Heart right ventricle (tissue), 16 donors: Measurements from ENCODE around the gene BSPH1. TPM values are rescaled to one million over a fixed set of nuclear protein-coding genes. Genes with fewer than 3 reads are reported as not detected.
"Not testable (repeated sequence)": the region's sequence is repeated elsewhere in the genome, so short reads cannot be mapped to it uniquely, and the experiment has no call there.

Experiments
- ATAC-seq, 8 donors: fragments of 200-7000 bp; cut with Tn5 transposase; one replicate each; pipeline ENCODE4 v1.9.1; 2020; ENCODE audit warnings: mild to moderate bottlenecking in 8 of 8, moderate library complexity in 8 of 8, moderate number of reproducible peaks in 1 of 8
- DNase-seq, 2 donors: peaks; one replicate each; pipeline ENCODE4 v3.0.0-alpha.2; 2020
- H3K27ac ChIP-seq, 10 donors: fragments of 200-600 bp; sonication (generic) in 2 of 10; one replicate each; pipeline versions ENCODE4 v1.5.0 to v1.8.0; 2020 to 2022; ENCODE audit warnings: mild to moderate bottlenecking in 3 of 10
- H3K27me3 ChIP-seq, 7 donors: fragments of 200-600 bp; one replicate each; pipeline ENCODE4 v1.8.0; 2021 to 2022; ENCODE audit warnings: mild to moderate bottlenecking in 2 of 7
- H3K36me3 ChIP-seq, 9 donors: fragments of 200-600 bp; sonication (generic) in 1 of 9; one replicate each; pipeline versions ENCODE4 v1.5.0 to v1.8.0; 2020 to 2022; ENCODE audit warnings: mild to moderate bottlenecking in 2 of 9
- H3K4me1 ChIP-seq, 9 donors: fragments of 200-600 bp; sonication (generic) in 1 of 9; one replicate each; pipeline versions ENCODE4 v1.5.0 to v1.8.0; 2020 to 2022; ENCODE audit warnings: mild to moderate bottlenecking in 4 of 9
- H3K4me3 ChIP-seq, 10 donors: fragments of 200-600 bp; sonication (generic) in 2 of 10; one replicate each; pipeline versions ENCODE4 v1.5.0 to v1.8.0; 2020 to 2022; ENCODE audit warnings: mild to moderate bottlenecking in 7 of 10, moderate library complexity in 2 of 10
- H3K9me3 ChIP-seq, 11 donors: fragments of 200-600 bp in 10 of 11; sonication (generic) in 2 of 11; one replicate each; pipeline versions ENCODE4 v1.5.0 to v1.8.0; 2013 to 2022; ENCODE audit warnings: mild to moderate bottlenecking in 2 of 11, control low read depth in 1 of 11, moderate library complexity in 1 of 11
- WGBS, 2 donors: extraction: QIAGEN DNeasy Blood & Tissue Kit; methylation state at CpG; one replicate each; pipeline ENCODE4 v1.1.7; 2013; ENCODE audit warnings: inconsistent platforms in 1 of 2; 5-methylcytosine and 5-hydroxymethylcytosine counted together
- intact Hi-C, 10 donors: fragments of 100-400 bp; cut with DNase I; formaldehyde crosslinking; loops; one replicate each; pipeline versions ENCODE4 v1.11.1 to v1.14.2; 2022
- polyA plus RNA-seq, 2 donors: library from polyadenylated mRNA; stranded (reverse); fragments of 200-250 nt; gene quantifications; one replicate each; pipeline ENCODE4 v1.2.3, GENCODE V29; 2013
- total RNA-seq, 10 donors: library from RNA; stranded (reverse); fragmentation: NEBNext Ultra II Directional in 3 of 10; extraction: Animal tissue kit (Norgen Biotek cat#: 25700) in 3 of 10; gene quantifications; one replicate each; pipeline versions ENCODE4 v1.2.1 to v1.2.4, GENCODE V29; 2021 to 2023
- TF ChIP-seq, protein P1 (sequence below), 9 donors: fragments of 200-600 bp; sonication (generic) in 2 of 9; IDR thresholded peaks; one replicate each; pipeline versions ENCODE4 v1.5.0 to v1.8.0; 2021 to 2022; ENCODE audit warnings: antibody characterized with exemption in 9 of 9, mild to moderate bottlenecking in 5 of 9, moderate library complexity in 1 of 9
- donor health status: Arrhythmogenic right ventricular cardiomyopathy.
- donor health status: ischemic (EF 13 %, LVEDD 7.1; RV severe dilation, severe dysfunction).
- donor health status: healthy with polysubstance abuse.
- donor health status: DM: no; HTN: yes; CAD: no.
- donor health status: DM: no; HTN: no; CAD: no.
- donor health status: ischemic (EF 25% LVEDD 6.9; RV normal size, moderate dysfunction).
- donor health status: ischemic (EF 25% LVEDD 5.7; RV mildly dilated, moderate dysfunction).
- donor health status: healthy.
- donor health status: DM: yes; HTN: yes; CAD: no.
- donor health status: Ischemic cardiomyopathy.
- donor health status: ischemic (EF 35%, LVEDD 5.7; RV mildly dilated, moderate dysfunction).
- donor health status: nonischemic (EF 11% LVEDD 7.7; RV severe dilation, severe dysfunction).
- donor health status: DM: yes; HTN: yes; CAD: no.
- donor health status: PGD.
- donor health status: ischemic (EF 29% LVEDD 5.4; RV normal size, mild dysfunction).
- donor health status: nonischemic (EF 23%, LVEDD 6.1; RV moderate dilation, normal function).

Gene BSPH1
- total and polyA plus RNA-seq, 12 donors: not detected

DNA sequence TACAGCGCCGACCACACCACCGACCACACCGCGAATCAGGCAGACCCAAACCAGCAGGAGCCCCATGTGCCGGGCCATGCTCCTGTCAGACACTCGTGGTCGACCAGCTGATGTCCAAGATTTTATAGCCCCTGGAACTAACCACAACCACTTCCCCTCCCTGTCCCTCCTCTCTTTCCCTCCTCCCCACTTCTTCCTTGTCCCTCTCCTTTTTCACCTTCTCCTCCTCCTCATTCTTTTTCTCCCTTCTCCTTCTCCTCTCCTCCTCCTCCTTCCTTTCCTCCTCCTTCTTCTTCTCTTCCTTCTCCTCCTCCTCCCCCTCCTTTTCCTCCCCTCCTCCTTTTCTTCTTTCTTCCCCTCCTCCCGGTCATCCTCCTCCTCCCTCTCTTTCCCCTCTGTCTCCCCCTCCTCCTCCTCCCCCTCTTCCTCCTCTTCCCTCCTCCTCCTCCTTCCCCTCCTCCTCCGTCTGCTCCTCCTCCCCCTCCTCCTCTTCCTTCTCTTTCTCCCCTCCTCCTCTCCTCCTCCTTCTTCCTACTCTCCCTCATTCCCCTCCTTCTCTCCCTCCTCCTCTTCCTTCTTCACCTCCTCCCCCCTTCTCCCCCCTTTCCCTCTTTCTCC is 670 bp downstream of the BSPH1 start:
- Histone ChIP-seq H3K4me3 (no peak overlapping the region), H3K27ac (no peak overlapping the region), H3K27me3 (peaks cover 0 to 77% (median 18%) of the 10 kb centered on the region in 7 donors), H3K36me3 (no peaks in the 10 kb centered on the region), H3K9me3 (no peaks in the 10 kb centered on the region), H3K4me1 (no peaks in the 10 kb centered on the region)
- intact Hi-C loops: no loop called here
- DNase-seq (no peak), ATAC-seq (no peak)
- 54 to 55% methylated on average over 10 of the region's 10 CpGs for WGBS, 2 donors
- TF ChIP-seq, protein P1, sequence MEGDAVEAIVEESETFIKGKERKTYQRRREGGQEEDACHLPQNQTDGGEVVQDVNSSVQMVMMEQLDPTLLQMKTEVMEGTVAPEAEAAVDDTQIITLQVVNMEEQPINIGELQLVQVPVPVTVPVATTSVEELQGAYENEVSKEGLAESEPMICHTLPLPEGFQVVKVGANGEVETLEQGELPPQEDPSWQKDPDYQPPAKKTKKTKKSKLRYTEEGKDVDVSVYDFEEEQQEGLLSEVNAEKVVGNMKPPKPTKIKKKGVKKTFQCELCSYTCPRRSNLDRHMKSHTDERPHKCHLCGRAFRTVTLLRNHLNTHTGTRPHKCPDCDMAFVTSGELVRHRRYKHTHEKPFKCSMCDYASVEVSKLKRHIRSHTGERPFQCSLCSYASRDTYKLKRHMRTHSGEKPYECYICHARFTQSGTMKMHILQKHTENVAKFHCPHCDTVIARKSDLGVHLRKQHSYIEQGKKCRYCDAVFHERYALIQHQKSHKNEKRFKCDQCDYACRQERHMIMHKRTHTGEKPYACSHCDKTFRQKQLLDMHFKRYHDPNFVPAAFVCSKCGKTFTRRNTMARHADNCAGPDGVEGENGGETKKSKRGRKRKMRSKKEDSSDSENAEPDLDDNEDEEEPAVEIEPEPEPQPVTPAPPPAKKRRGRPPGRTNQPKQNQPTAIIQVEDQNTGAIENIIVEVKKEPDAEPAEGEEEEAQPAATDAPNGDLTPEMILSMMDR (IDR thresholded peaks at IDR 0.05): no peak

DNA sequence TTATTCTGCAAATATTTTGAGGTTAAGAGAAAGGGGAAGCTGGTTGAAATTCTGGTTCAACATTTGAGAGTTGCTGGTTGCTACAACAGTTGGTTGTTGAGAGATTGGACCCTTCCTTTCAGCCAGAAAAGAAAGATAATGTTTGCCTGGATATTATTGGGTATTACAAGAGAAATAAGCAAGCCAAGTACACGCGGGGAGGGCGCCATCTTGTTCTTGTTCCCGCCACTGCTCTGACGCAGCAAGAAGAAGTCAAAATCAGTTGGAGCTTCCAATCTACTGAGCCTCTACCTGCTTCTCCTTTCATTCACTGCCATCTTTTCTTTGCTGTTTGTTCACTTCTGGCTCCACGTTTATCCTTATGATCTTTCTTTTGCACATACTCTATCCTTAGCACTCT is 18.4 kb downstream of the BSPH1 start:
- H3K4me3 ChIP-seq: no peak overlapping the region
- TF ChIP-seq, protein P1 (IDR thresholded peaks at IDR 0.05): no peak
- WGBS, 2 donors: 80 to 91% methylated on average over 6 of the region's 6 CpGs
- intact Hi-C loops: loop anchor here in 2 of 10 donors (5.0 kb wide), 1 partner anchor 179 kb away; no protein-coding TSS in a partner anchor
- H3K27ac ChIP-seq: no peak overlapping the region
- ATAC-seq (no peak), DNase-seq (no peak)
- peaks cover 0 to 8% (median 0%) of the 10 kb centered on the region in 11 donors for H3K9me3 ChIP-seq
- peaks cover 0 to 48% (median 27%) of the 10 kb centered on the region in 7 donors for H3K27me3 ChIP-seq
- no peaks in the 10 kb centered on the region for H3K4me1 ChIP-seq
- H3K36me3 ChIP-seq: no peaks in the 10 kb centered on the region

DNA sequence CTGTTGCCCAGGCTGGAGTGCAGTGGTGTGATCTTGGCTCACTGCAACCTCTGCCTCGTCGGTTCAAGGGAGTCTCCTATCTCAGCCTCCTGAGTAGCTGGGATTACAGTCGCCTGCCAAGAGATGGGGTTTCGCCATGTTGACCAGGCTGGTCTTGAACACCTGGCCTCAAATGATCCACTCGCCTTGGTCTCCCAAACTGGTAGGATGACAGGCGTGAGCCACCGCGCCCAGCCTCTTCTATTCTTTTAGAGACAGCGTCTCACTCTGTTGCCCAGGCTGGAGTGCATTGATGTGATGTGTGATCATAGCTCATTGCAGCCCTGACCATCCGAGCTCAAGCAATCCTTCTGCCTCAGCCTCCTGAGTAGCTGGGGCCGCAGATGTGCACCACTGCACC is 36.0 kb downstream of the BSPH1 start:
- H3K36me3 ChIP-seq, H3K4me1 ChIP-seq, intact Hi-C loops, H3K4me3 ChIP-seq, H3K9me3 ChIP-seq, ATAC-seq, H3K27ac ChIP-seq: not testable (repeated sequence)
- WGBS, 2 donors: 90 to 94% methylated on average over 6 to 7 of the region's 11 CpGs
- peak in 1 of 2 donors; percentile 15 for DNase-seq
- peaks cover 0 to 14% (median 4%) of the 10 kb centered on the region in 7 donors for H3K27me3 ChIP-seq

DNA sequence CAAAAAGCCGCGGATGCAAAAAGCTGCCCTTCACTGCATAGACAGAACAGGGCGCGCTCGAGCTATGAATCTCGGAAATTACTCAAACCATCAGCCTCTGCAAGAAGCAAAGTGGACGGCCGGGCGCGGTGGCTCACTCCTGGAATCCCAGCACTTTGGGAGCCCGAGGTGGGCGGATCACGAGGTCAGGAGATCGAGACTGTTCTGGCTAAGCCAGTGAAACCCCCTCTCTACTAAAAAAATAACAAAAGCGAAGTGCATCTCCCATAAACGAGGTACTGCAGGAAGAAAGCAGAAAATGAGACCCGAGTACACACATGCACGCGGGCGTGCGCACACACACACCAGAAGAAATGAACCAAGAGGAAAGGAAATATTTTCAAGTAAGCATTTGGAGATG is 39.8 kb downstream of the BSPH1 start:
- intact Hi-C loops, H3K4me1 ChIP-seq, ATAC-seq, H3K9me3 ChIP-seq, DNase-seq, H3K4me3 ChIP-seq, H3K36me3 ChIP-seq, H3K27ac ChIP-seq: not testable (repeated sequence)
- H3K27me3 ChIP-seq: peaks cover 0 to 10% (median 5%) of the 10 kb centered on the region in 7 donors
- no CpG with 5 or more reads among the region's 21 CpGs for WGBS, 2 donors

DNA sequence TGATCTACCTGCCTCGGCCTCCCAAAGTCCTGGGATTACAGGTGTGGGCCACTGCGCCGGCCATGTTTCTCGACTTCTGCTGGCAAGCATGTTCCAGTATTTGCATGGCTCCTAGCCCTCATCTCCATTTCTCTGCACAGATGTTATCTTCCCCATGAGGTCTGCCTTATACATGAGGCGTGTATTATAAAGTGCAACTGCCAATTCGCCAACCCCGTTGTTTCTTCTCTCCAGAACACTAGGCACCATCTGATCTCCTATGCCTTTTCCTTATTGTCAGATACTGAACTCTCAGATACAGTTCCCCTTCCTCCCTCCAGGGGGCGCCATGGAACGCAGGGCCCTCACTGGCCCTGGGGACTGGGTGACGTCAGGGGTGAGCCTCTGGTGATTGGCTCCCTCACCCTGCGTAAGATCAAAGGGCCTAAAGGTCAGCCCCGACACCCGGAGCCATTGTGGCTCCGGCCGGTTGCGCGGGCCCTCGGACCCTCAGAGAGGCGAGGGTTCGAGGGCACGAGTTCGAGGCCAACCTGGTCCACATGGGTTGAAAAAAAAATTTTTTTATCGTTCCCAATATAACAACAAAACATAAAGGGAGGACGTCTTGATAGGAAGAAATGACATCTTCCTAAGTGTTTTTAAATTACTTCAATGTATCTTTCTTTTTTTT is 42.0 kb downstream of the BSPH1 start:
- ATAC-seq, H3K4me1 ChIP-seq, H3K9me3 ChIP-seq, H3K36me3 ChIP-seq, H3K27me3 ChIP-seq, H3K4me3 ChIP-seq, intact Hi-C loops, H3K27ac ChIP-seq: not testable (repeated sequence)
- TF ChIP-seq, protein P1 (IDR thresholded peaks at IDR 0.05): peak in 4 of 9 donors; percentile 11 to 27 (median 14)
- WGBS, 2 donors: 87% methylated on average over 18 to 19 of the region's 24 CpGs
- DNase-seq: peak in 1 of 2 donors; percentile 13

DNA sequence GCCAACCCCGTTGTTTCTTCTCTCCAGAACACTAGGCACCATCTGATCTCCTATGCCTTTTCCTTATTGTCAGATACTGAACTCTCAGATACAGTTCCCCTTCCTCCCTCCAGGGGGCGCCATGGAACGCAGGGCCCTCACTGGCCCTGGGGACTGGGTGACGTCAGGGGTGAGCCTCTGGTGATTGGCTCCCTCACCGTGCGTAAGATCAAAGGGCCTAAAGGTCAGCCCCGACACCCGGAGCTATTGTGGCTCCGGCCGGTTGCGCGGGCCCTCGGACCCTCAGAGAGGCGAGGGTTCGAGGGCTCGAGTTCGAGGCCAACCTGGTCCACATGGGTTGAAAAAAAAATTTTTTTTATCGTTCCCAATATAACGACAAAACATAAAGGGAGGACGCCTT is 63.4 kb downstream of the BSPH1 start:
- 65% methylated on average over 12 of the region's 20 CpGs; no CpG with 5 or more reads in 1 of the 2 donors for WGBS, 2 donors
- H3K36me3 ChIP-seq, ATAC-seq, DNase-seq, H3K27ac ChIP-seq, H3K4me1 ChIP-seq, H3K4me3 ChIP-seq, H3K9me3 ChIP-seq, intact Hi-C loops, H3K27me3 ChIP-seq: not testable (repeated sequence)
